A673 (cell line): ENCODE results near the gene HOMER2.

ENCODE experiments used
- CTCF ChIP-seq: fragments of 300-800, 200-600 bp; sonication (generic); conservative IDR thresholded peaks from 2 replicates; pipeline ENCODE4 v1.5.1; 2017; ENCODE audit warnings: low read depth, mild to moderate bottlenecking, antibody characterized with exemption, low read length, moderate library complexity, mixed read lengths
- EZH2 ChIP-seq: fragments of 200-600 bp; sonication (generic); IDR thresholded peaks from 2 replicates; pipeline ENCODE4 v1.6.1; 2017; ENCODE audit warnings: borderline replicate concordance, low read depth, mild to moderate bottlenecking, mixed read lengths, antibody characterized with exemption, low read length; ENCODE audit not compliant: poor library complexity, severe bottlenecking

- no peak for TF ChIP-seq CTCF
- TF ChIP-seq EZH2 = no peak
These were observed 41.8 kb downstream of the HOMER2 start for GRCh38 chr15:82910721-82911120.
